Sigmoid colon (tissue), 4 donors: ENCODE measurements around the gene OSBP.

Experiments
- EP300 ChIP-seq, 4 donors: sonication (generic); formaldehyde crosslinking; IDR thresholded peaks; one replicate each; pipeline ENCODE4 v1.6.1; 2017; ENCODE audit warnings: antibody characterized with exemption in 4 of 4
- POLR2AphosphoS5 ChIP-seq, 4 donors: sonication (generic); formaldehyde crosslinking; IDR thresholded peaks; one replicate each; pipeline ENCODE4 v1.6.1; 2017; ENCODE audit warnings: antibody characterized with exemption in 4 of 4
- TF ChIP-seq, protein P1 (sequence below), 4 experiments: fragments of 450-650 bp in 3 of 4; fragments of 200-600 bp in 1 of 4; IDR thresholded peaks; one replicate each; pipeline ENCODE4 v1.5.1; 2016 to 2019; ENCODE audit warnings: antibody characterized with exemption in 4 of 4, mild to moderate bottlenecking in 3 of 4, moderate library complexity in 2 of 4

GRCh38 chr11:59611570-59612565 lies 3.7 kb downstream of the OSBP start:
- TF ChIP-seq, protein P1, sequence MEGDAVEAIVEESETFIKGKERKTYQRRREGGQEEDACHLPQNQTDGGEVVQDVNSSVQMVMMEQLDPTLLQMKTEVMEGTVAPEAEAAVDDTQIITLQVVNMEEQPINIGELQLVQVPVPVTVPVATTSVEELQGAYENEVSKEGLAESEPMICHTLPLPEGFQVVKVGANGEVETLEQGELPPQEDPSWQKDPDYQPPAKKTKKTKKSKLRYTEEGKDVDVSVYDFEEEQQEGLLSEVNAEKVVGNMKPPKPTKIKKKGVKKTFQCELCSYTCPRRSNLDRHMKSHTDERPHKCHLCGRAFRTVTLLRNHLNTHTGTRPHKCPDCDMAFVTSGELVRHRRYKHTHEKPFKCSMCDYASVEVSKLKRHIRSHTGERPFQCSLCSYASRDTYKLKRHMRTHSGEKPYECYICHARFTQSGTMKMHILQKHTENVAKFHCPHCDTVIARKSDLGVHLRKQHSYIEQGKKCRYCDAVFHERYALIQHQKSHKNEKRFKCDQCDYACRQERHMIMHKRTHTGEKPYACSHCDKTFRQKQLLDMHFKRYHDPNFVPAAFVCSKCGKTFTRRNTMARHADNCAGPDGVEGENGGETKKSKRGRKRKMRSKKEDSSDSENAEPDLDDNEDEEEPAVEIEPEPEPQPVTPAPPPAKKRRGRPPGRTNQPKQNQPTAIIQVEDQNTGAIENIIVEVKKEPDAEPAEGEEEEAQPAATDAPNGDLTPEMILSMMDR (IDR thresholded peaks at IDR 0.05), result no peak
- TF ChIP-seq EP300 (IDR thresholded peaks at IDR 0.05) (no peak), POLR2AphosphoS5 (IDR thresholded peaks at IDR 0.05) (no peak)
